Measurements from ENCODE around the gene MISP. TPM values are rescaled to one million over a fixed set of nuclear protein-coding genes. Genes with fewer than 3 reads are reported as not detected.

MISP gene
- total and polyA plus RNA-seq, 10 of the 15 experiments (the other 5 are each of a cell fraction or from before 2014, with no cell fraction given), result not detected

DNA sequence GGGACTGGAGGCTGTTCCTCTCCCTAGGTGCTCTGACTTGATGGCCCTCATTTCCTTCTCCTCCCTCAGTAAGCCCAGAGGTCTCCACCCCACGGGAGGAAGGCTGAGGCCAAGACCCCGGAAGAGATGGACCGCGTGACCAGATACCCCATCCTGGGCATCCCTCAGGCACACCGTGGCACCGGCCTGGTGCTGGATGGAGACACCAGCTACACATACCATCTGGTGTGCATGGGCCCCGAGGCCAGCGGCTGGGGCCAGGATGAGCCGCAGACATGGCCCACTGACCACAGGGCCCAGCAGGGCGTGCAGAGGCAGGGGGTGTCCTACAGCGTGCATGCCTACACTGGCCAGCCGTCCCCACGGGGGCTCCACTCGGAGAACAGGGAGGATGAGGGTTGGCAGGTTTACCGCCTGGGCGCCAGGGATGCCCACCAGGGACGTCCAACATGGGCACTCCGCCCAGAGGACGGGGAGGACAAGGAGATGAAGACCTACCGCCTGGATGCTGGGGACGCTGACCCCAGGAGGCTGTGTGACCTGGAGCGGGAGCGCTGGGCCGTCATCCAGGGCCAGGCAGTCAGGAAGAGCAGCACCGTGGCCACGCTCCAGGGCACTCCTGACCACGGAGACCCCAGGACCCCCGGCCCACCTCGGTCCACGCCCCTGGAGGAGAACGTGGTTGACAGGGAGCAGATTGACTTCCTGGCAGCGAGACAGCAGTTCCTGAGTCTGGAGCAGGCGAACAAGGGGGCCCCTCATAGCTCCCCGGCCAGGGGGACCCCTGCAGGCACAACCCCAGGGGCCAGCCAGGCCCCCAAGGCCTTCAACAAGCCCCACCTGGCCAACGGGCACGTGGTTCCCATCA lies 6.1 kb downstream of the MISP start:
- in situ Hi-C loops (cut with MboI), result no loop called here
- H3K4me3 ChIP-seq, result no peak overlapping the region
- no peak overlapping the region for H2AFZ ChIP-seq (ENCODE audit: control insufficient read depth, low read depth, low read length)
- H4K20me1 ChIP-seq (ENCODE audit: control insufficient read depth, insufficient read depth), result no peaks in the 10 kb centered on the region
- DNase-seq (ENCODE audit: low read depth, low spot score) (no peak), FAIRE-seq (no peak), ATAC-seq (no peak)
- H3K27ac ChIP-seq (ENCODE audit: control insufficient read depth, insufficient read depth), result no peak overlapping the region
- intact Hi-C loops (cut with micrococcal nuclease; ENCODE audit: unreplicated experiment), result no loop called here
- no peak overlapping the region for H3K4me2 ChIP-seq (ENCODE audit: control insufficient read depth, insufficient read depth)
- H3K9ac ChIP-seq (ENCODE audit: control insufficient read depth, insufficient read depth, low read length), result no peak overlapping the region
- ChIA-PET SMC1A (ENCODE audit: uncharacterized antibody, unreplicated experiment) (no interaction called here), RAD21 (ENCODE audit: unreplicated experiment) (no interaction called here), POLR2A (no interaction called here), CTCF (no interaction called here)
- BruUV-seq (replicated peaks), result no TSS peak
- no peaks in the 10 kb centered on the region for H3K79me2 ChIP-seq (ENCODE audit: control insufficient read depth, insufficient read depth, low read length)
- no peaks in the 10 kb centered on the region for H3K4me1 ChIP-seq (ENCODE audit: control insufficient read depth, insufficient read depth, low read length)
- 63% methylated on average over 36 of the region's 36 CpGs for WGBS (ENCODE audit: insufficient coverage, insufficient replicate concordance, low lambda C conversion rate, missing lambda C conversion rate)
- peaks cover 7% of the 10 kb centered on the region; the same call in 1 of the 3 replicates for H3K9me3 ChIP-seq (replicated peaks; ENCODE audit: control insufficient read depth, insufficient read depth, low read length)
- no peaks in the 10 kb centered on the region for H3K36me3 ChIP-seq (ENCODE audit: control insufficient read depth in 2 of 2, insufficient read depth in 2 of 2, low read length in 1 of 2)
- no peaks in the 10 kb centered on the region for H3K27me3 ChIP-seq (replicated peaks in 1 of 2; ENCODE audit: control insufficient read depth in 2 of 2, insufficient read depth in 2 of 2, low read length in 1 of 2)
- TF ChIP-seq CREB1 (IDR thresholded peaks at IDR 0.05; ENCODE audit: low read depth) (no peak), TBL1XR1 (IDR thresholded peaks at IDR 0.05; ENCODE audit: low read depth, low read length) (no peak), BCL11A (IDR thresholded peaks at IDR 0.05; ENCODE audit: low read depth, low read length) (no peak), JUNB (IDR thresholded peaks at IDR 0.05) (no peak), CEBPB (IDR thresholded peaks at IDR 0.05; ENCODE audit: borderline replicate concordance in 1 of 2, low read depth in 2 of 2, low read length in 2 of 2) (no peak), SMARCA5 (IDR thresholded peaks at IDR 0.05) (no peak), TAF1 (IDR thresholded peaks at IDR 0.05; ENCODE audit: borderline replicate concordance, low read depth, low read length) (no peak), SUPT20H (IDR thresholded peaks at IDR 0.05; ENCODE audit: borderline replicate concordance, control insufficient read depth, low read depth, low read length) (no peak), EP300 (IDR thresholded peaks at IDR 0.05; ENCODE audit: borderline replicate concordance in 1 of 2, control insufficient read depth in 1 of 2, low read depth in 2 of 2, low read length in 2 of 2) (no peak), ZNF622 (IDR thresholded peaks at IDR 0.05) (no peak), POLR2A (IDR thresholded peaks at IDR 0.05; ENCODE audit: low read depth, low read length) (no peak), CHD1 (IDR thresholded peaks at IDR 0.05; ENCODE audit: low read depth, low read length) (no peak), FOXK2 (IDR thresholded peaks at IDR 0.05) (no peak), RCOR1 (conservative IDR thresholded peaks at IDR 0.05; ENCODE audit: low read depth, low read length) (no peak), KLF5 (IDR thresholded peaks at IDR 0.05; ENCODE audit: partially characterized antibody) (no peak), RBBP5 (conservative IDR thresholded peaks at IDR 0.05) (no peak), SP1 (IDR thresholded peaks at IDR 0.05; ENCODE audit: low read depth, low read length) (no peak), BHLHE40 (IDR thresholded peaks at IDR 0.05; ENCODE audit: borderline replicate concordance in 1 of 2, low read depth in 2 of 2, low read length in 1 of 2) (no peak)
- TF ChIP-seq, protein P1, sequence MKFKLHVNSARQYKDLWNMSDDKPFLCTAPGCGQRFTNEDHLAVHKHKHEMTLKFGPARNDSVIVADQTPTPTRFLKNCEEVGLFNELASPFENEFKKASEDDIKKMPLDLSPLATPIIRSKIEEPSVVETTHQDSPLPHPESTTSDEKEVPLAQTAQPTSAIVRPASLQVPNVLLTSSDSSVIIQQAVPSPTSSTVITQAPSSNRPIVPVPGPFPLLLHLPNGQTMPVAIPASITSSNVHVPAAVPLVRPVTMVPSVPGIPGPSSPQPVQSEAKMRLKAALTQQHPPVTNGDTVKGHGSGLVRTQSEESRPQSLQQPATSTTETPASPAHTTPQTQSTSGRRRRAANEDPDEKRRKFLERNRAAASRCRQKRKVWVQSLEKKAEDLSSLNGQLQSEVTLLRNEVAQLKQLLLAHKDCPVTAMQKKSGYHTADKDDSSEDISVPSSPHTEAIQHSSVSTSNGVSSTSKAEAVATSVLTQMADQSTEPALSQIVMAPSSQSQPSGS (IDR thresholded peaks at IDR 0.05; ENCODE audit: low read length), result no peak
- TF ChIP-seq, protein P2, sequence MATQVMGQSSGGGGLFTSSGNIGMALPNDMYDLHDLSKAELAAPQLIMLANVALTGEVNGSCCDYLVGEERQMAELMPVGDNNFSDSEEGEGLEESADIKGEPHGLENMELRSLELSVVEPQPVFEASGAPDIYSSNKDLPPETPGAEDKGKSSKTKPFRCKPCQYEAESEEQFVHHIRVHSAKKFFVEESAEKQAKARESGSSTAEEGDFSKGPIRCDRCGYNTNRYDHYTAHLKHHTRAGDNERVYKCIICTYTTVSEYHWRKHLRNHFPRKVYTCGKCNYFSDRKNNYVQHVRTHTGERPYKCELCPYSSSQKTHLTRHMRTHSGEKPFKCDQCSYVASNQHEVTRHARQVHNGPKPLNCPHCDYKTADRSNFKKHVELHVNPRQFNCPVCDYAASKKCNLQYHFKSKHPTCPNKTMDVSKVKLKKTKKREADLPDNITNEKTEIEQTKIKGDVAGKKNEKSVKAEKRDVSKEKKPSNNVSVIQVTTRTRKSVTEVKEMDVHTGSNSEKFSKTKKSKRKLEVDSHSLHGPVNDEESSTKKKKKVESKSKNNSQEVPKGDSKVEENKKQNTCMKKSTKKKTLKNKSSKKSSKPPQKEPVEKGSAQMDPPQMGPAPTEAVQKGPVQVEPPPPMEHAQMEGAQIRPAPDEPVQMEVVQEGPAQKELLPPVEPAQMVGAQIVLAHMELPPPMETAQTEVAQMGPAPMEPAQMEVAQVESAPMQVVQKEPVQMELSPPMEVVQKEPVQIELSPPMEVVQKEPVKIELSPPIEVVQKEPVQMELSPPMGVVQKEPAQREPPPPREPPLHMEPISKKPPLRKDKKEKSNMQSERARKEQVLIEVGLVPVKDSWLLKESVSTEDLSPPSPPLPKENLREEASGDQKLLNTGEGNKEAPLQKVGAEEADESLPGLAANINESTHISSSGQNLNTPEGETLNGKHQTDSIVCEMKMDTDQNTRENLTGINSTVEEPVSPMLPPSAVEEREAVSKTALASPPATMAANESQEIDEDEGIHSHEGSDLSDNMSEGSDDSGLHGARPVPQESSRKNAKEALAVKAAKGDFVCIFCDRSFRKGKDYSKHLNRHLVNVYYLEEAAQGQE (IDR thresholded peaks at IDR 0.05; ENCODE audit: low read depth, low read length), result no peak

Measured in GM12878 (cell line).